ENCODE data around the gene MRPL24.
"Not testable (repeated sequence)": the region's sequence is repeated elsewhere in the genome, so short reads cannot be mapped to it uniquely, and the experiment has no call there.

The MRPL24 gene

DNA sequence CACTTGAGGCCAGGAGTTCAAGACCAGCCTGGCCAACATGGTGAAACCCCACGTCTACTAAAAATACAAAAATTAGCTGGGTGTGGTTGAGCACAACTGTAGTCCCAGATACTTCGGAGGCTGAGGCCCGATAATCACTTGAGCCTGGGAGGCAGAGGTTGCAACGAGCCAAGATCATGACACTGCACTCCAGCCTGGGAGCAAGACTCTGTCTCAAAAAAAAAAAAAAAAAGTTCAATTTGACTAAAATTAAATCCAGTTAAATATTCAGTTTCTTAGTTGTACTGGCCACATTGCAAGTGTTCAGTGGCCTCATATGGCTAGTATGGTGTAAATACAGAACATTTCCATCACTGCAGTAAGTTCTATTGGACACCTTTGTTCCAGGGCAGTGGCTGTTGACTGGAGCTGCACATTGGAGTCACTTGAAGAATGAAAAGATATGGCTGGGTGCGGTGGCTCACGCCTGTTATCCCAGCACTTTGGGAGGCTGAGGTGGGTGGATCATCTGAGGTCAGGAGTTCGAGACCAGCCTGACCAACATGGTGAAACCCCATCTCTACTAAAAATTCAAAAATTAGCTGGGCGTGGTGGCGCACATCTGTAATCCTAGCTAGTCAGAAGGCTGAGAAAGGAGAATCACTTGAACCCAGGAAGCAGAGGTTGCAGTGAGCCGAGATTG is 16.8 kb upstream of the MRPL24 start:
- DNase-seq = not testable (repeated sequence)

DNA sequence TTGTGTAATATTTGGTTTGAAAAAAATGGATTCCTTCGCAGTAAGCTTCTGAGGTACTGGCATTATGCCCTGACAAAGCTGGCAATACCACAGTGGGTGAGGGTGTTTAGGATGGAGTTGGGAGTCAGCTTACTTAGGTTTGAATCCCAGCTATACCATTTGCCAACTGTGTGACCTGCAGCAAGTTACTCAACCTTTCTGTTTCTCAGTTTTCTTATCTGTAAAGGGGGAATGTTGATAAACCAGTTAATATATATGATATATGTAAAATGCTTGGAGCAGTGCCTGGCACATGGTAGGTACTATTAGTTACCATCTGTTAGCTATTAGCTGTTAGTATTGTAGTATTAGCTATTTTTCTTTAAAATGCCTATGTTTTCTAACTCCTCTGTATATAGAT is 15.5 kb upstream of the MRPL24 start:
- DNase-seq = no peak

DNA sequence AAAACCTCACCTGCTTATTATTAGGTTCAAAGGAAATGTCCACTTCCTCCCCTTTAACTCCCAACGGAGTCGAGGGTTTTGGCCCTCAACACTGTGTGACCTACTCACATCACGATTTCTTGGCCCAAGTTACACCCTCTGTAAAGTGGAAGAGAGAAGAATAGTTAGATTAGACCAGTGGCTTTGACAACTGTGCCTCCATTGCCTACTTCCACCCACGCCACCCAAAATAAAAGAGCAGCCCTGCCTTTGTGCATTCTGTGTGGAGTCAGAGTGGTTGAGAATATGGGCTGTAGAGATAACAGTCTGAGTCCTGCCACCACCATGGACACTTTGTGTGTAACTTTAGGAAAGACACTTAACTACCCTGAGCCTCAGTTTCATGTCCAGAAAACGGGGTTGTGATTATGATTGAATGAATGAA is 14.7 kb upstream of the MRPL24 start:
- DNase-seq = no peak

DNA sequence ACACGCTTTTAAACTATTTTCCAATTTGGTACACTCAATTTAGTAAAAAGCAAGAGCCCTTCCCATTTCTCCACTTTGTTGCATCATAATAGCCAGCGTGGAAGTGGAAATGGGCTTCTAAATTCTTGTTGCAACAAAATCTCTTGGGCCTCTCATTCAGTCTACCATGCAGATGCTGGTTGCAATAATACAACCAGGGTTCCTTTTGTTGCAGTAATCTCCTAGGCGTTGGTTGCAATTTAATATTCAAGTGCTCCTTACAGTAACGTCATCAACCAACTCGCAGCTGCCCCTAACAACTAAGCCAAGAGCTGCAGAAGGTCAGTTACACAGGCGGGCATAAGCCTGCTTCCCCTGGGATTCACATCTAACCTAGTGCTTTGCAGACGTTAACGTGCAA is 13.3 kb upstream of the MRPL24 start:
- DNase-seq = peak; percentile 80

DNA sequence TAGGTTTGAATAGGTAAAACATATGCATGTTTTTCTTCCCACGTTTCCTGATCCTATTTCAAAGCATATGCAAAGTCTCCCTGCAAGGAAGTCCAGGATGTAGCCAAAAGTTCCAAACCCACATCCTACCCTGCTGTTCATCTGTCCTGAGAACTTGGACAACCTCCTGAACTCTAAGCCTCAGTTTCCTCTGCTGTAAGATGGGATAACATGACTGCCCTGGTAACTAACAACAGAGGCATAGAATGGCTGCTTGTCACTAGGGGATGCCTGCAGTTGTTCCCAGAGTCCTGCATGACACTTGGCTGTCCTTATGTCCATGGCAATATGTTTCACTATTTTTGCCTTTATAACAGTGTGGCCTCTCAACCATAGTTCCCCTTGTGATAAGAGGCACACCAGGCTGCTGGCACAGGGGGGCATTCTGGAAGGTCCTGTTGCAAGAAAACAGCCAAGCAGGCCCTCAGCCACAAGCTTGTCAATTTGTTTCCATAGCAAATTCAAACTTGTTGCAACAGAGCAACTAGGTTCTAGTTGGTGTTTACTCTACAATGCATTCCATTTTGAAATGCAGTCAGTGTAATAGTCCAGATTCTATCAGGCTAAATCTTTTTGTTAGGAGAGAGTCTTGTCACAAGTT is 12.1 kb upstream of the MRPL24 start:
- no peak for DNase-seq

DNA sequence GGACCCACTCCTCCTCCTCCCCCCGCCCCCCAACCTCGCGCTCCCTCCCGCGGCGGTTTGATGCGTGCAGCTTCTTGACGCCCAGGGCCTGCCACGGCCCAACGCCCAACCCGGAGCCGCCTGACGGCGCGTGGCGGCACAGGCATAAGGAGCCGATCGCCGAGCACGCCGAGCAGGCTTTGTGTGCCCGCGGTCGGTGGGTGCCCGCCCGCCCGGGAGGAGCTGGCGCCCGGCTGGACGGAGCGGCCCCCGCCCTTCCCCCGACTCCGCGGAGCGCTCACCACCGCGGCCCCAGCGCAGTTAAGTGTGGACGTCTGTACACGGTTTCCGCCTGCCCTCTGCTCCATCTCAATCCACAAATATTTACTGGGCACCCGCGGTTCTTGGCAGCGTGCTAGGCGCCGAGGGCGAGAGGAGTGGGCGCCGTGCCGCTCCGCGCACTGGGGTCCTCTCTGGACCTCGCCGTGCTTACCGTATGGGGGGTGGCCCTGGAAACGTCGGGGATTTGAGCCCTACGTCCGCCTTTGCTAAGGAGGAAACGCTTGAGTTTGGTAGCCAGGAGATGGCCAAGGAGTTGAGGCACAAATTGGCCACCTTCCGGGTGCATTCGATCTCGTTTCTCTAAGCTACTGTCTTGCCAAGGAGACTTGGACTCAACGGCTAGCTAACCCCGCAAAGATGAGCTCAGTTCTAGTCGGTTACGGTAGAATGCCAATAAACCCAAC is 11.0 kb upstream of the MRPL24 start:
- DNase-seq = peak; percentile 63

DNA sequence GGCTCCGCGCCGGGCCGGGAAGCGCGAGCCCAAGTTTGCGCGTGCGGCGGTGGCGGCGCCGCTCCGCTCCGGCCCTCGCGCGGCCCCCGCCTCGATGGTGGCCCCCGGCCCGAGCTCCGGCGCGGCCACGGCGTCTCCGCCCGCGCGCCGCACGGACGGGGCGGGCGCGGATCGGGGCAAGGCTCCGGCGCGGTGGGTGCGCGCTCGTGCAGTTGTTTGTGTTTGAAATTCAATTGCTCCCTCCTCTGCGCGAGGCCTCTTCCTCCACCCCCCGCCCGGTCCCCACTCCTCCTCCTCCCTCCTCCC is 10.5 kb upstream of the MRPL24 start, which contains the start of gene HDGF:
TSS of gene HDGF (minus strand) at position 225 of the 306 bp plus-strand sequence. CDS start 246 bp downstream, outside the sequence.
- no peak for DNase-seq

DNA sequence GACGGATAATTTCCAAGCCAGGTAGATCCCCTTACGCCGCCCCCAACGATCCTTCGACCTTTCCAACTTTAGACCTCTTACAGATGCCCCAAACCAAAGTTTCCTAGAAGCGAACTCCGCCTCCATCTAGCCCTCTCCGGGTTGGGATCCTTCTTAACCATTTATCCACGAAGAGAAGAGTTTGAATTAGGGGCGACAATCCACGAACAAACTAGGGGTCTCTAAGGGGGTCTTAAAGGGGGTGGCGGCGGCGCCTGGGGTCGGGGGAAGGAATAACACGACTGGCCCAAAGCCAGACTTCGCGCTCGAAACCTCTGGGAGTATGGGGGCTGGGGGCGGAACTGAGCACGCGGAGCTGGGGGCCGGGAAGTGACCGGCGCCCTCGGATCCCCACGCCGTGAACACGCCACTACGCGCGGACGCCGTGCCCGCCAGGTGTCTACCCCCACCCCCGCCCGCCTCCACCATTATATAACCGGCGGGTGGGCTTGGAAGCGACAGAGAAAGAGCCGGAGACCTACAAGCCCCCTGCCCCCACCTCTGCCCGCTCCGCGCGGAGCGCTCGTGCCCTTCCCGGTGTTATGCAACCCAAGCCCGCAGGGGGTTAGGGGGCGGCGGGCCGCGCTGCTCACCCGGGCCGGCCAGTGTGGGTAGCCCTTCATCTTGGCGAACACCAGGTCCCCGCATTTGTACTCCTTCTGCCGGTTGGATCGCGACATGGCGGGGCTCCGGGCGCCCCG is 10.0 kb upstream of the MRPL24 start:
- no peak for DNase-seq

DNA sequence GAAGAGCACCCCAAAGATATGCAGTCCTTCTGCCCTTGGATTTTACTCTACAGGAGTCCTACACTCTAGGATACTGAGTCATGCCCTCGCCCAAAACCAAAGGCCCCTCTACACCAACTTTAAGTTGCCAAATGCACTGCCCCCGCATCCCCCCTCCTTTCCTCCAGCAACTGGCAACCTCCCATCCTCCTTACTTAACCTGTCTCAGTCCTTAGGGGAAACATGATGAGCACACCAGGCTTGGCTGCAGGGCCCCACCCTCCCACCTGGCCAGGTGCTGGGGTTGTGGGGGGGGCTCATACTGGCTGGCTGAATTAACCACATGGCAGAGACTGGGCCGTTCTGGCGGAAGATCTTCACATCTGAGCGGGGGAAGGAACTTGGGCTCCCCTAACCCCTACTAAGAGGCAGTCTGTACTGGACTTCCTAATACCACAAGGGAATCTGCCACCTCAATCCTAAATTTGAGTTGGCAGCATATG is 9.3 kb upstream of the MRPL24 start:
- no peak for DNase-seq

DNA sequence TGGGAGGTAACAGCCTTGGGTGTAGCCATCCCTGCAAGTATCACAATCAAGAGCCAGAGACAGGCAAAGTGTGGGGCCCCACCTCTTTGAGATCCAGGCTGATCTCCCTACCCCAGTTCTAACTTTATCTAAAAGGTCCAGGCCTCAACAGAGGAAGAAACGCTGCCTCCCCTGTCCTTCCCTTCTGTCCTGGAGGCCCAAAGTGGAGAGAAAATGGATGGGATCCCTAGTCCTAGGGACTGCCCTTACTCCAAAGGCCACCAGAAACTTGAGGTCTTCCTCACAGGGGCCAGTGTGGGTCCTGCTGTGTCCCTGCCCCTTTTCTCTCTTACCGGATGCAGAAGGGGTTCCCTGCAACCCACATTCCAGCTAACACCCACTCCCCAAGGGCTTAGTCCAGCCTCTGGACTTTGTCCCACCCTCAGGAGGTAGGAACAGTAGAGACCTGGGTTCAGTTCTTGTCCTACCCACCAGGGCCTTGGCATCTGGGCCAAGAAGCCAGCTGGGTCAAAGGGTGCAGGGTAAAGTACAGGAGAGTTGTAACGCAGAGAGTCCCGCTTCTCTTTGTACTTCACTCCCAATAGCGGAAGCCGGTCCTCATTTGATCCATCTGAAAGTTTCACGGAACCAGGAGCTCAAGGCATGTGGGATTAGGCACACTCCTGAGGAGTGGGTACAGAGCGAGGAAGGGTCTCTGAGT is 8.7 kb upstream of the MRPL24 start:
- DNase-seq = no peak

DNA sequence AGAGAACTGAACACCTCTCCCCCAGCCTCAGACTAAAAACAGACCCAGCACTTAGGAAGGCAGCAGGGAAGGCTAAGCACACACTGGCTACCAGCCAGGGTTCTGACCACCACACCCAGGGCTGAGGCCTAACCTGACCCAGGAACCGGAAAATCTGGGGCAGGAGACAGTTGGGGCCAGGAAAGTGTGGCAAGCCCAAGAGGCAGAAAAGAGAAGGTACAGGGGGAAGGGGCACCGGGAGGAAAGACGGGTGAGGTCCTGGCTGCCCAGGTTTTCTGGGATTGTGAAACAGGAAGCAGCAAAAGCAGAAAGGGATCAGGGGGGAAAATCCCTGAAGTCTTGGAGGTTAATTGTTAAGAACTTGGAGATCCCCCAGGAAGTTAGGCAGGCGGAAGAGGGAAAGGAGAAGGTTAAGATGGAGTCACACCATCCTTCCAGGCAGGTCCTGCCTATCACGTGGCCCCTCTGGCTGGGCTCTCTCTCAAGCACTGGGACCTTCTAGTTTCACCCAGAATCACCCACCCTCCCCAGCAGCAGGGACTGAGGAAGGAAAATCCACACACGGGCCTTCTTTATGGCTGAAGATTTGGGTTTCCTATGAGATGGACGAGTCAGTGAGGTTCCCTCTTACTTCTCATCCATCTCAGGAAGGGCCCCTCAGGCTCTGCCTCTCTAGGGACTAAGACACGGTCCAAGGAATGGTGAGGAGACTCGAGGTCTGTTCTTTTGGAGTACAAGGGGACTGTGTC is 8.0 kb upstream of the MRPL24 start:
- DNase-seq = no peak

DNA sequence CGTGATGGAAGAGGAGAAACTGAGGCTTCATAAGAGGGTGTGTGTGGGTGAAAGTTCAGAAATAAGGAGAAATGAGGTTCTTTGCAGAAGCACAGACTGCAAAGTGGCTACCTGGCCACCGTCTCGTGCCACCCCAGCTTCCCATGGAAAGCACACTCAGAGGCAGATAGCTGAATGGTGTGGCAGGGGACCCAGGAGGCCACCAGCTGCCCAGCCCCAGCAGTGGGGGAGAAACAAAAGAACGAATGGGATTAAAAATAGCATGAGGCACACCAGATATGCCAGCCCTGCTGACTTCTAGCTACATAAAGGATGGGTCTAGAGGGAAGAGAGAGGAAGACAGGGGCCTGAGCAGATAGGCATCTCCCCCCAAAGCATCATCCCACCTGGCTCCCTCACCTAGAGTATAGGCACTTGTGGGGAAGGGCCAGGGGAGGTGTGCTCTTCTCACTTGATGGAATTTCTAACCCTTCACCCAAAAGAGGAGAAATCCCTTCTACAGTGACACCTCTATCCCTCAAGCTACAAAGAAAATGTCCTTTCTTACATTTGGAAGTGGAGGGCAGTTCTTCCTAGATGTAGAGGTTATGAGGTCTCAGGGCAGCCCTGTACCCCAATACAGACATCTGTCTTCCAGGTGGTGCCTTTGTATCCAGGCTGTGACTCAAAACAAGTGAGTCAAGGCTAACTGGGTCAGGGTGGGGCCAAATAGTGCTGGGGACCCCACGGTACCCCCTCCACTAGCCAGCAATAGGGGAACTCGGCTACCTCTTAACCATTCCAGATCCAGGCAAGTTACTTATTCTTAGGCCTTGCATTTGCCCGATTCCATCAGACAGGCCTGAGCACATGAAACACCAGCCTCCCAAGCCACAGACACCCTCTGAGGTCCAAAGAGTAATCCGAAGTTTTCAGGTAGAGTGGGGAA is 7.1 kb upstream of the MRPL24 start:
- DNase-seq = no peak

DNA sequence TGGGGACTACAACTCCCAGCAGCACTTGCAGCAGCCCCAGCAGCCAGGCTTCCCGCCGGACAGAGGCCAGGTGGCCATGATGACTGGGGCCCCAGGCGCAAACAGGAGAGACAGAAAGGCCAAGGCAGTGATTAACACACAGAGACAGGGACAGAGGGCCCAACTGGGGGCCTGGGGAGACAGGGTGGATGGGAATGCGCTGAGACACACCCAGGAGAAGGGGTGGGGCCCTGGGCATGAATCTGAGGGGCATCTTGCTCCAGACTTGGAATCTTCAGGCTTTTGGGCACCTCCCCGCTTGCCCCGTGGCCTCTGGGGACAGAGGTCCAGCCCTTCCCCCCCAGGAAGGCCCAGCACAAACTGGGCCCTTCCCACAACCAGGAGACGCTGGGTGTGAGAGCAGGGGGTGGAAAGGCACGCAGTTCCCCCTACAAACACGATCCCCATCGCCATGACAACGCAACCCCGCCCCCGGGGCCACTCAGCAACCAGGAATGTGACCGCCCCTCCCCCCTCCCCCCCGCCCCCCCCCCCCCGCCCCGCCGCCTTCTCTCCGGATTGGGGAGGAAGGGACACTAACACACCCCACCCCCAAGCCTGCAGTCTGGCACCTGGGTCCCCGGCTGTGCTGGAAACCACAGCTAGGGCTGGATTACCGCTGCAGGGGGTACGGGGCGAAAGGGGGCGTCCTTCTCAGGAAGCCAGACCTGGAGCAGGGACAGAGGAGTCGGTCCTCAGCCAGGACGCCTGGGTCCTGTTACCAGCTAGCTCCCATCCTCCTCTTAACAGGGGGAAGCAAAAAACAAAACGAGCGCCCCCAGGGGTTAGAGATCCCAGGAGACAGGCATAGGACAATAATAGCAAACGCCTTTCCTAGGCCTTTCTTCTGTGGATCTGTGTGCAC is 6.1 kb upstream of the MRPL24 start:
- peak; percentile 24 for DNase-seq

DNA sequence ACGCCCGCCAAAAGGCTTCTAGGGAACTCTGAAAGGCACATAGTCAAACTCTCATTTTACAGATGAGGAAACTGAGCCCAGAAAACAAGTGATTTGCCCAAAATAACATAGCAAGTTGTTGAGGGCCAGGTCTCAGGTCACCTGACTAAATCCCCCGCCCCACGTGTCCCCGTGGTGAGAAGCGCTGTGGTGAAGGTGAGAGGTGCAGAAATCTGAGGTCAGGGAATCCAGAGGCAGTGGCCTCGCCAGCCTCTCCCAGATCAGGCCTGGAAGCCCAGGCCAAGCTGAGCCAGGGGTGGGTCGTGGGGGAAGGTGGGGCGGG is 5.5 kb upstream of the MRPL24 start:
- no peak for DNase-seq

DNA sequence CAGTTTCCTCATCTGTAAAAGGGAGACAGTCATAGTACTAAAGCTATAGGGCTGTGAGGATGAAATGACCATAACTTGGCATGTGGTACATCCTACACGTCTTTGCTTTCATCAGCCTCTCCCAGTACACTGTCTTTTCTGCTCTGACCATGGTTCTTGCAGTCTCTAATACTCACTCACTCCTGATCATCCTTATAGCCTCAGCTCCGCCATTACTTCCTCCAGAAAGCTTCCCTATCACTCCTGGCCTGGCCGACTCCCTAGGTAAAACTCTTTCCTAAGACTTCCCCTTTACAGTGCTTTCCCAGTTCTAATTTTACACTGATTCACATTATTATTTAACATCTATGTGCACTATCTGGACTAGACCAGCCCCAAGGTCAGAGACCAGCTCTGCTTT is 5.0 kb upstream of the MRPL24 start:
- no peak for DNase-seq

DNA sequence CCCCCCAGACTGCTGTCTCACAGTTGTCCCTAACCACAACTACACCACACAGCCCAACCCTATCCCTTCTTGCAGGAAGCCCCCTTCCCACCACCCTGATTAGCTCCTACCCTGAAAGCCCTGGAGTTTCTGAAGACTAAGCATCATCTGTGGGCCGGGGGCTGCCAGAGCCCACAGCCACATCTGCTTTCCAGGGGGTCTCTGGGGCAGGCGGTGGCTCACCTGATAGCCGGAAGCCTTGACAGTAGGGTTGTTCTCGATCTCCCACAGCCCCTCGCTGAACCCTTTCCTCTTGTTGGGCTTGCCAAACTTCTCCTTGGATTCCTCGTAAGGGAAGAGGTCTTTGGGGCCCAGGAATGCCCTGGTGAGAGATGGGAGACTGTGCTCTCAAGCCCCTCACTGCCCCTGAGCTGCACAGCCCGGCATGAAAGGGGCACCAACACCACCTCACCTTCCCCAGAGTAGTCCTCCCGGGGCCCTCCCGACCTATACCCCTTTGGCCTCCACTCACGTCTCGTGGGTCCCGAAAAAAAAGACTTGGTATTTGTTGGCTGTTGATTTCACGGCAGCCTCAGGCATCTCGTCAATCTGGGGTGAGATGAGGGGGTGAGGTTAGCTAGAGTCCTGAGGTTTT is 4.0 kb upstream of the MRPL24 start:
- DNase-seq = no peak

DNA sequence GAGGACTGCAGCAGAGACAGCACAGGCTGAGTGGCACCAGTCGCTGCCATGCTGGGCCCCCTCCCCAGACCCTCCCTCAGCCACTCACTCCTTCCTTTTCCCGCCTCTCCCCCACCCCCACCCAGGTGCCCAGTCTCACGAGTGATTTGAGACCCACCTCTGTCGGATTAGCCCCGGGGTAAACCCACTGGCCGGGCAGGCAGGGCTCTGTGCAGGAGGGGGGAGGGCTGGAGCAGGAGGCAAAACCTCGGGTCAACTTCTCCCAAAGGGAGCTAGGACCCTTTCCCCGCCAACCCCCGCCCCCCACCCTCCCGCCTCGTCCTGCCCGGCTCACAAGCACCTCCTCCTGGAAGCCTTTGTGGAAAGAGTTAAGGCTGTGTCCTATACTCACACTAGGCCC is 3.5 kb upstream of the MRPL24 start:
- no peak for DNase-seq

DNA sequence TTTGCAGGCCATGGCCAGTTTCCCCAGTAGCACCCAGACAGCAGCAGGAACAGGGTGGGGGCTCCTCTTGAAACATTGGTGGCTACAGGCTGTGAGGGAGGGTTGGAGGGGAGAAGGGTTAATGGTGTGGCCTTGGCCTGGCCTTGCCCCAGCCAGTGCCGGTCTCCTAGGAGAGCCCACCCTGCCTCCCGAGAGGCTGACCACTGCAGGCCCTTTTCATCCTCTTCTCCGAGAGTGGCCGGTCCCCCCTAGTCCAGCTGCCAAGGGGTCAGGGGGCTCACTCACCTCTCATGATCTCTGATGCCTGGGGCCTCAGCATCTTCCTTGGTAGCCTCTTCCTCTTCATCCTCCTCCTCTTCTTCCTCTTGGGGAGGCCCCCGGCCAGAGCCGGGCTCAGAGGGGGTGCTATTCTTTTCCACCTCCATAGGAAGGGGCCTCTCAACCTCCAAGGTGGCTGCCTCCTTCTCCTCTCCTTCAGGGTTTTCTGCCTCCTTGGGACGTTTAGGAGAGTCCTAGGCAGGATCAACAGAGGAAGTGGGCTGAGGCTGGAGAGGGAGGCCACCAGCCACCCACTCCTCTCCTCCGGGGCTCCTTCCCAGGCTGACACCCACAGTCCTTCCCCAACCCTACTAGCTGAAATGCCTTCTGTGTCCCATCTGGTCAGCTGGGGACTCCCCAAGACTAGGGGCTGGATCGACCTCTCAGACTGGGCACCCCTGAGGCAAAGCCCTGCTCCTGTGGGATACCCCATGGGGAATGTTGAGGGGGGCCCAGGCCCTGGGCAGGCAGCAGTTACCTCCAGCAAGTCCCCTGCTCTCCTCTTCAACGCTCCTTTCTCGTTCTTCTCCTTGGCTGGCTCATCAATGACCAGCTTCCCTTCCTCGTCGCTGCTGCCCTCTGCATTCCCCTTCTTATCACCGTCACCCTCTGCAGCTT is 2.7 kb upstream of the MRPL24 start:
- DNase-seq = no peak
